DMS114 treated with DMSO at 0.1 percent for 48 hours (cell line): Measurements from ENCODE around the gene ZSCAN22.

ENCODE experiments used
- DNase-seq: peaks from one replicate; lab custom pipeline; 2025; ENCODE audit not compliant: unreplicated experiment; lab: John Stamatoyannopoulos, UW

Gene ZSCAN22

DNA sequence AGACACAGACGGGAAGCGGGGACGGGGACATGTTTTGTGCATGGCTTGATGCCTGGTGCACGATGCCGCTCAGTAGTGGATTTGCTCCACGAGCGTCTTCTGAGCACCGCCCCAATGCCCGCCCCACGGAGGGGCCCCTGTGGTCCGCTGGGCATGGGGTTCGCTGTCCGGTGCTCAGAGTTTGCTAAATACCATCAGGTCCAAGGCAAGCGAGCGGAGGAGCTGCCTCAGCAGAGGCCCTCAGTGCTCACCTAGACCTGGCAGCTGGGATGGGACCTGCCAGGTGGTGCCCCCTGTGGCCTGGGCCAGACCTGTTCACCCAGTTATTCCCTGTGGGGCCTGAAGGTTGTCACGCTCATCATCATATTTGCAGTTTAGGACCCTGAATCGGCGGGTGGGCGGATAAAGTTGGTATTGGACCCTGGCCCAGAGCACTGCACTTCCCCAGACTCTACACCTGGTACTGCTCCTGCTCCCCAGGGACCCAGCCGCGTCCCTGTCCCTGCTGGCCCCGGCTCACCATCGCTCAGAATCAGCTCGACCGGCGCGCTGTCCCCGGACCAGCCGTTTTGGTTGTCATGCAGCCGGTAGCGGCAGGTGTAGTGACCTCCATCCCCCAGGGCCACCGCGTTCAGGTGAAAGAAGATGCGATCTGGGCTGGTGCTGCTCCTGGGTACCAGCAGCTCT is 24.2 kb downstream of the ZSCAN22 start:
- no peak for DNase-seq

GRCh38 chr19:58351558-58351878 is 24.7 kb downstream of the ZSCAN22 start:
- no peak for DNase-seq

GRCh38 chr19:58351990-58352755 is 25.4 kb downstream of the ZSCAN22 start:
- DNase-seq, result no peak

GRCh38 chr19:58352760-58353671 is 26.2 kb downstream of the ZSCAN22 start, which contains the start of gene A1BG:
A1BG (minus strand) TSS chr19:58353492; CDS start chr19:58353437, 55 bp downstream.
- DNase-seq, result no peak

GRCh38 chr19:58353717-58354477 is 27.1 kb downstream of the ZSCAN22 start:
- no peak for DNase-seq

- DNase-seq, result no peak
Measured at GRCh38 chr19:58354478-58355030, 27.8 kb downstream of the ZSCAN22 start.

- no peak for DNase-seq
Measured at GRCh38 chr19:58355215-58355796, 28.5 kb downstream of the ZSCAN22 start.

DNA sequence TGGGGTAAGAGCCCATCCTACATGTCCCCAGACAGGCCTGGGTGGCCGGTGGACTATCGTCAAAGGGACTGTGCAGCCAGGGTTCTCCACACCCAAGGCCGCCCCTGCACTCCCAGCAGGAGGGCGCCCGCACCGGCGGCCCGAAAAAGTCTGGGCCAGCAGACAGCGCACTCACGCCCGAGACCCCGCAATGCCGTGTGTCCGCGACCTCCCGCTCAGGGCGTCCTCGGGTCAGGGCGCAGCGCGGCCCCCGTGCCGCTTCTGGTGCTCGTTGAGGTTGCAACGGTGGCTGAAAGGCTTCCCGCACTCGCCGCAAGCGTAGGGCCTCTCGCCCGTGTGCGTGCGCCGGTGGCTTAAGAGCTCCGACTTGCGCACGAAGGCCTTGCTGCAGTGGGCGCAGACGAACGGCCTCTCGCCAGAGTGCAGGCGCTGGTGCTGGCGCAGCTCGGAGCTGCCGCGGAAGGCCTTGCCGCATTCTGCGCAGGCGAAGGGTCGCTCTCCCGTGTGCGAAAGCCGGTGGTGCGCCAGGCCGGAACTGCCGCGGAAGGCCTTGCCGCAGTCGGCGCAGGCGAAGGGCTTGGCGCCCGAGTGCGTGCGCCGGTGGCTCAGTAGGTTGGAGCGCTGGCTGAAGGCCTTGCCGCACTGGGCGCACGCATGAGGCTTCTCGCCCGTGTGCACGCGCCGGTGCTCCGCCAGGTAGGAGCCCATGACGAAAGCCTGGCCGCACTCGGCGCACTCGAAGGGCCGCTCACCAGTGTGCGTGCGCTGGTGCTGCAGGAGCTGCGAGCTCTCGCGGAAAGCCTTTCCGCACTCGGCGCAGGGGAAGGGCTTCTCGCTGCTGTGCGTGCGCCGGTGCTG is 29.3 kb downstream of the ZSCAN22 start:
- DNase-seq, result no peak

- DNase-seq, result no peak
Measured at GRCh38 chr19:58356766-58357480, 30.1 kb downstream of the ZSCAN22 start.

GRCh38 chr19:58357481-58358145 is 30.8 kb downstream of the ZSCAN22 start:
- DNase-seq, result no peak

DNA sequence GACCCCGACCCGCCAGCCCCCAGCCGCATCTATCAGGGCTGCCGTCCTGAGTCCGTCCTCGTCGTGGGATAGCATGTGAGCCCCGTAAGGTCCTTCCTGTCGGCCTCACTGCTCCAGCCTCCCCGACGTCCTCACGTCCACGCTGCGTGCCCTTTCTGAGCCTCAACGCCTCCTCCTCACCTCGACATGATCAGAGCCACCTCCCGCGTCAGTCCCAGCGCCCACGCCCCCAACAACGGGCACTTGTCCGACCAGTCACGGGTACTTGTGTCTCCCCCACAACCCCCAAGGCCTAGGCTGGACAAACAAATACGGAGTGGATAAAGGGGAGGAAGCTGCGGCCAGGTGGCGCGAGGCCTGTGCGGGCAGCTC is 35.1 kb downstream of the ZSCAN22 start:
- peak; percentile 58 for DNase-seq

- peak; percentile 96 for DNase-seq
Measured at GRCh38 chr19:58362272-58362994, 35.6 kb downstream of the ZSCAN22 start, which contains the start of gene ZNF497. ZNF497 (minus strand) TSS chr19:58362751; CDS start chr19:58357635, 5,116 bp downstream.

GRCh38 chr19:58364146-58364545 is 37.4 kb downstream of the ZSCAN22 start:
- no peak for DNase-seq

GRCh38 chr19:58366585-58367430 is 40.0 kb downstream of the ZSCAN22 start:
- DNase-seq, result no peak

- DNase-seq, result no peak
Measured at GRCh38 chr19:58367698-58368454, 41.1 kb downstream of the ZSCAN22 start.
